Neuron (in vitro differentiated cells): ENCODE measurements around the gene SLC23A2.
"Not testable (repeated sequence)": the region's sequence is repeated elsewhere in the genome, so short reads cannot be mapped to it uniquely, and the experiment has no call there.

Source experiments
- H2AFZ ChIP-seq: one replicate; pipeline ENCODE4 v1.6.1; 2013; ENCODE audit warnings: low read depth, mild to moderate bottlenecking, inconsistent platforms, low read length, moderate library complexity
- H3K27me3 ChIP-seq: one replicate; pipeline ENCODE4 v1.6.1; 2013; ENCODE audit warnings: low read length; ENCODE audit not compliant: insufficient read depth
- H3K36me3 ChIP-seq: one replicate; pipeline ENCODE4 v1.6.1; 2013; ENCODE audit warnings: low read length; ENCODE audit not compliant: insufficient read depth
- H3K4me1 ChIP-seq: one replicate; pipeline ENCODE4 v1.6.1; 2013; ENCODE audit warnings: low read length; ENCODE audit not compliant: insufficient read depth
- H3K4me3 ChIP-seq: 2 replicates; pipeline ENCODE4 v1.5.1; 2013; ENCODE audit warnings: mild to moderate bottlenecking, low read length, moderate library complexity
- H3K9me3 ChIP-seq: one replicate; pipeline ENCODE4 v1.6.1; 2013; ENCODE audit warnings: low read length

Gene SLC23A2

GRCh38 chr20:5030348-5031205 lies 29.3 kb upstream of the SLC23A2 start:
- no peaks in the 10 kb centered on the region for H3K27me3 ChIP-seq
- H3K4me1 ChIP-seq, result no peaks in the 10 kb centered on the region
- H2AFZ ChIP-seq, result no peak overlapping the region
- no peak overlapping the region for H3K4me3 ChIP-seq
- no peaks in the 10 kb centered on the region for H3K36me3 ChIP-seq
- H3K9me3 ChIP-seq, result no peaks in the 10 kb centered on the region

DNA sequence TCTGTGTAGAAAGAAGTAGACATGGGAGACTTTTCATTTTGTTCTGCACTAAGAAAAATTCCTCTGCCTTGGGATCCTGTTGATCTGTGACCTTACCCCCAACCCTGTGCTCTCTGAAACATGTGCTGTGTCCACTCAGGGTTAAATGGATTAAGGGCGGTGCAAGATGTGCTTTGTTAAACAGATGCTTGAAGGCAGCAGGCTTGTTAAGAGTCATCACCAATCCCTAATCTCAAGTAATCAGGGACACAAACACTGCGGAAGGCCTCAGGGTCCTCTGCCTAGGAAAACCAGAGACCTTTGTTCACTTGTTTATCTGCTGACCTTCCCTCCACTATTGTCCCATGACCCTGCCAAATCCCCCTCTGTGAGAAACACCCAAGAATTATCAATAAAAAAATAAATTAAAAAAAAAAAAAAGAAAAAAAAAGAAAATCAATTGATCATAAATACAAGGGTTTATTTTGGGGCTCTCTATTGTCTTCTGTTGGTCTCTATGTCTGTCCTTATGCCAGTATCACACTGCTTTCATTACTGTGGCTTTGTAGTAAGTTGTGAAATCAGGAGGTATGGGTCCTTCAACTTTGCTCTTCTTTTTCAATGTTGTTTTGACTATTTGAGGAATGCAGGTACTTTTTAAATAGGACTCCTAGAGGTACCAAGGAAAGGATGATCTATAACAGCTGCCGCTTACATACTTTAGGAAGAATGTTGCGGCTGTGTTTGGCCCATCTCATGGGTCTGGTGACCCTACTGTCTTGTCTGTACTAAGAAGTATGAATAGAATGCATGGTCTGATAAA lies 27.1 kb upstream of the SLC23A2 start:
- not testable (repeated sequence) for H3K4me1 ChIP-seq, H3K9me3 ChIP-seq, H2AFZ ChIP-seq, H3K4me3 ChIP-seq, H3K27me3 ChIP-seq, H3K36me3 ChIP-seq

GRCh38 chr20:5024982-5025381 lies 23.7 kb upstream of the SLC23A2 start:
- no peaks in the 10 kb centered on the region for H3K36me3 ChIP-seq
- no peaks in the 10 kb centered on the region for H3K27me3 ChIP-seq
- no peaks in the 10 kb centered on the region for H3K4me1 ChIP-seq
- no peak overlapping the region for H2AFZ ChIP-seq
- no peaks in the 10 kb centered on the region for H3K9me3 ChIP-seq
- H3K4me3 ChIP-seq, result no peak overlapping the region

DNA sequence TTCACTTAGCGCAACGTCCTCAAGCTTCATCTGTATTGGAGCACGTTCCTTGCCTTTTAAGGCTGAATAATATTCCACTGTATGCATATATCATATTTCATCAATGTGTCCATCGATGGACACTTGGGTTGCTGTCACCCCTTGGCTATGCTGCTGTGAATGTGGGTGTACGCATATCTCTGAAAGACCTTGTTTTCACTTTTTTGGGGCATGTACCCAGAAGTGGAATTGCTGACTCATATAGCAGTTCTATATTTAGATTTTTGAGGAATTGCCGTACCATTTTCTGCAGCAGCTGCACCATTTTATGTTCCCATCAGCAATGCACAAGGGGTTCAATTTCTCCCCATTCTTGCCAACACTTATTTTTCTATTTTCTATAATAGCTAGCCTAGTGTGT lies 22.8 kb upstream of the SLC23A2 start:
- H3K4me3 ChIP-seq, result no peak overlapping the region
- no peaks in the 10 kb centered on the region for H3K36me3 ChIP-seq
- no peaks in the 10 kb centered on the region for H3K4me1 ChIP-seq
- no peaks in the 10 kb centered on the region for H3K27me3 ChIP-seq
- H3K9me3 ChIP-seq, result no peaks in the 10 kb centered on the region
- H2AFZ ChIP-seq, result no peak overlapping the region

- not testable (repeated sequence) for H3K4me1 ChIP-seq, H3K36me3 ChIP-seq, H2AFZ ChIP-seq, H3K4me3 ChIP-seq, H3K9me3 ChIP-seq, H3K27me3 ChIP-seq
Measured at GRCh38 chr20:5023171-5023570, 21.9 kb upstream of the SLC23A2 start.

- H3K4me3 ChIP-seq, result no peak overlapping the region
- H3K36me3 ChIP-seq, result no peaks in the 10 kb centered on the region
- H3K4me1 ChIP-seq, result no peaks in the 10 kb centered on the region
- H3K9me3 ChIP-seq, result no peaks in the 10 kb centered on the region
- no peak overlapping the region for H2AFZ ChIP-seq
- H3K27me3 ChIP-seq, result no peaks in the 10 kb centered on the region
Measured at GRCh38 chr20:5020760-5021159, 19.4 kb upstream of the SLC23A2 start.

DNA sequence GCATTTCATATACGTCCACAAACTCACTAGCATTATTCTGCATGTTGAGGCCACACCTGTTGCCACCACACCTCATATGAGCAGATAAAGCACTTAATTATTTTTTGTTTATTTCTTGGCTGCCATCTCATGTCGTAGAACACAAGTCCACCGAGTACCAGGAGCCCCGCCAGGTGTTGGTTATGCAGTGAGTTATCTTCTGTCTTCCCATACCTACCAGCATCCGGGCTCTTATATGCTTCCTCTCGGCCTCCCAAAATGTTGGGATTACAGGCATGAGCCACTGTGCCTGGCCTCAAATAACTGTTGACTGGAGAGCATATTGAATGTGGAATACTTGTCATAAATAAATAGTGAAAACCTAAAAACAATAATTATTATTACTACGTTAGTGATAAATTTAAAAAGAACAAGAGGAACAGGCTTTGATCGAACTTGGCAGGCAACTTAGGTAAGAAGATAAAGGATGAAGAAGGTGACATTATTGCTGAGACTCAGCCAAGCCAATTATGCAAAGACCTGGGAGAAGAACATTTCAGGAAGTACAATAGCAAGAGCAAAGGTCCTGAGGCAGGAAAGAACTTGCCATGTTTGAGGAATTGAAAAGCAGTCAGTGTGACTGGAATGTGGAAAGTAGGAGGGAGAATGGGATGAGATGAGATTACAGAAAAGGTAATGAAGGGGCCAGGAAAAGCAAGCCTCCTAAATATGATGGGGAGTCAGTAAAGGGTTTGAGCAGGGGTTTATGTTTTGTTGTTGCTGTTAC lies 12.6 kb upstream of the SLC23A2 start:
- H3K4me3 ChIP-seq, result no peak overlapping the region

DNA sequence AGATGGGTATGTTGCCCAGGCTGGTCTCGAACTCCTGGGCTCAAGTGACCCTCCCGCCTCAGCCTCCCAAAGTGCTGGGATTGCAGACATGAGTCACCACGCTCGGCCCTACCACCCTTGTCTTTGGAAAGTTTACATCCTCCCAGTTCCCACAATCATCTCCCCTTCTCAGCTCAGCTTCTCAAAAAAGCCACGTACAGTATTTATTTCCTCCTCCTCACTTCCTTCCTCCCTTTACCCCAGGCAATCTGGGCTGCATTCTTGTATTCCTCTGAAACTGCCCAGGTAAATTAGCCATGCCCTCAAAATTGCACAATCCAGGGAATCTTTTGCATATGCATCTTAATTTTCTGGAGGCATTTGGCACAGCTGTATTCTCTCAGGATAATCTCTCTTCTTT lies 7.4 kb upstream of the SLC23A2 start:
- H3K36me3 ChIP-seq, result no peaks in the 10 kb centered on the region
- no peak overlapping the region for H2AFZ ChIP-seq
- H3K4me3 ChIP-seq, result no peak overlapping the region
- H3K9me3 ChIP-seq, result no peaks in the 10 kb centered on the region
- no peaks in the 10 kb centered on the region for H3K27me3 ChIP-seq
- no peaks in the 10 kb centered on the region for H3K4me1 ChIP-seq

More for the DNA sequence above, 12.6 kb upstream of the SLC23A2 start:
- no peaks in the 10 kb centered on the region for H3K36me3 ChIP-seq
- no peaks in the 10 kb centered on the region for H3K4me1 ChIP-seq
- H3K9me3 ChIP-seq, result no peaks in the 10 kb centered on the region
- no peak overlapping the region for H2AFZ ChIP-seq
- no peaks in the 10 kb centered on the region for H3K27me3 ChIP-seq

DNA sequence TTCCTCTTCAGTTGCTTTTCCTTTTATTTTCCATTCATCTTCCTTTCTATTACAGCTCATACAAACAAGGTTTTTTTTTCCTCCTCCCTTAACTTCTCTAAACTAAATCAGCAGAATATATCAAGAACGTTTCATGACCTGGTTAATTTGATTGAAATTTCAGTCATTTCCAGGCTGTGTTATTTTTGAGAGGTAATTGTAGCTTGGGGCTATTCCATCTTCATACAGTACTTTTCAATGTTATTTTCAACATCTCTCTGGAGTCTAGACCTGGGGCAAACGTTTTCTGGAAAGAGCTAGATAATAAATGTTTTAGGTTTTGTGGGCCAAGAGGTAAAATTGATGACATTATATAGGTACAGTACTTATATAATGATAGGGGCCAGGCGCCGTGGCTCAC lies 4.0 kb upstream of the SLC23A2 start:
- H3K4me3 ChIP-seq, result no peak overlapping the region
- peaks cover 13% of the 10 kb centered on the region for H3K4me1 ChIP-seq
- no peaks in the 10 kb centered on the region for H3K9me3 ChIP-seq
- no peak overlapping the region for H2AFZ ChIP-seq
- no peaks in the 10 kb centered on the region for H3K27me3 ChIP-seq
- no peaks in the 10 kb centered on the region for H3K36me3 ChIP-seq

GRCh38 chr20:5004825-5005224 lies 3.5 kb upstream of the SLC23A2 start:
- H3K4me3 ChIP-seq, H3K9me3 ChIP-seq, H2AFZ ChIP-seq, H3K36me3 ChIP-seq, H3K27me3 ChIP-seq: not testable (repeated sequence)
- peaks cover 18% of the 10 kb centered on the region for H3K4me1 ChIP-seq

- Histone ChIP-seq H3K27me3 (no peaks in the 10 kb centered on the region), H3K4me3 (no peak overlapping the region), H2AFZ (no peak overlapping the region), H3K36me3 (no peaks in the 10 kb centered on the region), H3K9me3 (no peaks in the 10 kb centered on the region), H3K4me1 (peaks cover 20% of the 10 kb centered on the region)
Measured at GRCh38 chr20:5003626-5004025, 2.3 kb upstream of the SLC23A2 start.

DNA sequence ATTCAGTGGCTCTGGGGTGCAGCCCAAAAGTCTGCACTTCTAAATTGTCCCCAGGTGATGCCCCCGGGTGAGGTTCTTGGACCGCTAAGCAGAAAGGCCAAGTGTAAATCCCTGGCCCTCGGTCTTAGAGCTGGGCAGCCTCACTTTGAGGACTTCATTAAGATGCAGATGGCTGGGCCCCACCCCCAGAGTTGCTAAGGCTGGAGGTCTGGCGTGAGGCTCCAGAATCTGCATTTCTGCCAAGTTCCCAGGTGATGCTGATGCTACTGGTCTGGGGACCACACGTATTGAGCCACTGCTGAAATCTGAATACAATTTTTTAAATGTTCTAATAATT lies 735 bp upstream of the SLC23A2 start:
- Histone ChIP-seq H3K4me3 (peak overlapping the region; percentile 64), H2AFZ (peak overlapping the region; percentile 89), H3K9me3 (no peaks in the 10 kb centered on the region), H3K27me3 (no peaks in the 10 kb centered on the region), H3K4me1 (peaks cover 20% of the 10 kb centered on the region), H3K36me3 (no peaks in the 10 kb centered on the region)
